Right lobe of liver (tissue), 6 donors: Measurements from ENCODE around the gene PTCHD1. TPM values are rescaled to one million over a fixed set of nuclear protein-coding genes. Genes with fewer than 3 reads are reported as not detected.

Experiments used
- ATAC-seq, 4 donors: fragments of 200-7000 bp; cut with Tn5 transposase; one replicate each; pipeline ENCODE4 v1.9.1; 2020; ENCODE audit warnings: mild to moderate bottlenecking in 4 of 4, moderate library complexity in 4 of 4
- DNase-seq, 3 donors: peaks; one replicate each; pipeline ENCODE4 v3.0.0-alpha.2; 2020
- H3K27ac ChIP-seq, 3 donors: fragments of 200-600 bp; one replicate each; pipeline ENCODE4 v1.8.0; 2022
- H3K27me3 ChIP-seq, 2 donors: fragments of 200-600 bp; one replicate each; pipeline ENCODE4 v1.8.0; 2022
- H3K36me3 ChIP-seq, 4 donors: fragments of 200-600 bp; sonication (generic) in 1 of 4; one replicate each; pipeline versions ENCODE4 v1.5.1 to v1.8.0; 2017 to 2022; ENCODE audit warnings: control low read depth in 1 of 4
- H3K4me1 ChIP-seq, 4 donors: fragments of 200-600 bp; sonication (generic) in 1 of 4; one replicate each; pipeline versions ENCODE4 v1.5.1 to v1.8.0; 2017 to 2022; ENCODE audit warnings: control low read depth in 1 of 4
- H3K4me3 ChIP-seq, 3 donors: fragments of 200-600 bp; one replicate each; pipeline ENCODE4 v1.8.0; 2022
- H3K9me3 ChIP-seq, 4 donors: fragments of 200-600 bp; sonication (generic) in 1 of 4; one replicate each; pipeline versions ENCODE4 v1.5.1 to v1.8.0; 2017 to 2022; ENCODE audit warnings: control low read depth in 1 of 4
- POLR2A ChIP-seq: fragments of 450-650 bp; IDR thresholded peaks from one replicate; pipeline ENCODE4 v1.6.1; 2017; ENCODE audit warnings: antibody characterized with exemption, mild to moderate bottlenecking
- WGBS: methylation state at CpG from one replicate; pipeline ENCODE4 v1.1.6; 2018; ENCODE audit warnings: low coverage, low lambda C conversion rate; ENCODE audit not compliant: insufficient coverage; ENCODE audit errors: missing lambda C conversion rate; 5-methylcytosine and 5-hydroxymethylcytosine counted together
- intact Hi-C, 2 donors: fragments of 100-400 bp; cut with DNase I; formaldehyde crosslinking; loops; one replicate each; pipeline versions ENCODE4 v1.11.2 to v1.14.1; 2022
- long read RNA-seq: library from polyadenylated mRNA; unstranded; transcript quantifications from one replicate; pipeline ENCODE4 v2.0.0, GENCODE V29; 2019
- total RNA-seq, 6 experiments: library from RNA; depleted of rRNA in 2 of 6; stranded (reverse); fragments of >200 nt in 2 of 6; fragmentation: NEBNext Ultra II Directional in 3 of 6; extraction: Animal tissue kit (Norgen Biotek cat#: 25700) in 3 of 6; gene quantifications; one replicate each; pipeline versions ENCODE4 v1.1.0 to v1.2.4, GENCODE V29; 2016 to 2023
- TF ChIP-seq, protein P1 (sequence below), 4 donors: fragments of 200-600 bp in 3 of 4; fragments of 450-650 bp in 1 of 4; IDR thresholded peaks; one replicate each; pipeline versions ENCODE4 v1.5.1 to v1.8.0; 2016 to 2022; ENCODE audit warnings: antibody characterized with exemption in 4 of 4, mild to moderate bottlenecking in 2 of 4
- donor health status: DM: no; HTN: yes; CAD: no.
- donor health status: DM: no; HTN: no; CAD: no.
- donor health status: DM: no; HTN: no; CAD: no.
- donor health status: DM: no; HTN: yes; CAD: no.
- donor health status: DM: no; HTN: yes; CAD: no.

PTCHD1 gene
- total RNA-seq, result under 1 TPM in 2 of 6 experiments, not detected in 4; under 0.01 to 0.02 TPM
- long read RNA-seq, result 0 reads

DNA sequence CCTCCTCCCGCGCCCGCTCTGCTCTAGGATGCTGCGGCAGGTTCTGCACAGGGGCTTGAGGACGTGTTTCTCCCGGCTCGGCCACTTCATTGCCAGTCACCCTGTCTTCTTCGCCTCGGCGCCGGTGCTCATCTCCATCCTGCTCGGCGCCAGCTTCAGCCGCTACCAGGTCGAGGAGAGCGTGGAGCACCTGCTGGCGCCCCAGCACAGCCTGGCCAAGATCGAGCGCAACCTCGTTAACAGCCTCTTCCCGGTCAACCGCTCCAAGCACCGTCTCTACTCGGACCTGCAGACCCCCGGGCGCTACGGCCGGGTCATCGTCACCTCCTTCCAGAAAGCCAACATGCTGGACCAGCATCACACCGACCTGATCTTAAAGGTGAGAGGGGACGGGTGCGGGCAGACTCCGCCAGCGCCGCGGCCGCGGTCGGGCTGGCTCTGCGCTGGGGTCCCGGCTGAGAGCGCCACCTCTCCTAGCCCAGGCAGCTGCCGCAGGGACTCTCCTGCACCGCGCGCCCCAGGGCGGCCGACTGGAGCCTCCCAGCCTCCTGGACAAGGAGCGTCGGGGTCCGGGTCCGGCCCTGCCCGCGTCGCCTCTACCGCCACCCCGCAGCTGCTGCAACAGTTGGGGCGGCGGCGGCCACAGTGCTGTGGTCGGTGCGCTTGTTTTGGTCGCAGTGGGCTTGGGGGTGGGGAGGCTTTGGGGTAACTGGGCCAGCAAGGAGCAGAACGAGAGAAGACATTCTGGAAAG lies at the start of gene PTCHD1:
Gene PTCHD1, plus strand, starts transcription at position 2 of the 752 bp plus-strand sequence. Its CDS starts 27 bp downstream, at position 29.
- peaks cover 0 to 16% of the 10 kb centered on the region in 2 donors for H3K27me3 ChIP-seq
- no peak within 1 kb of the TSS for H3K27ac ChIP-seq
- peak in 1 of 3 donors; percentile 45 for DNase-seq
- TF ChIP-seq POLR2A, result no peak
- TF ChIP-seq, protein P1, sequence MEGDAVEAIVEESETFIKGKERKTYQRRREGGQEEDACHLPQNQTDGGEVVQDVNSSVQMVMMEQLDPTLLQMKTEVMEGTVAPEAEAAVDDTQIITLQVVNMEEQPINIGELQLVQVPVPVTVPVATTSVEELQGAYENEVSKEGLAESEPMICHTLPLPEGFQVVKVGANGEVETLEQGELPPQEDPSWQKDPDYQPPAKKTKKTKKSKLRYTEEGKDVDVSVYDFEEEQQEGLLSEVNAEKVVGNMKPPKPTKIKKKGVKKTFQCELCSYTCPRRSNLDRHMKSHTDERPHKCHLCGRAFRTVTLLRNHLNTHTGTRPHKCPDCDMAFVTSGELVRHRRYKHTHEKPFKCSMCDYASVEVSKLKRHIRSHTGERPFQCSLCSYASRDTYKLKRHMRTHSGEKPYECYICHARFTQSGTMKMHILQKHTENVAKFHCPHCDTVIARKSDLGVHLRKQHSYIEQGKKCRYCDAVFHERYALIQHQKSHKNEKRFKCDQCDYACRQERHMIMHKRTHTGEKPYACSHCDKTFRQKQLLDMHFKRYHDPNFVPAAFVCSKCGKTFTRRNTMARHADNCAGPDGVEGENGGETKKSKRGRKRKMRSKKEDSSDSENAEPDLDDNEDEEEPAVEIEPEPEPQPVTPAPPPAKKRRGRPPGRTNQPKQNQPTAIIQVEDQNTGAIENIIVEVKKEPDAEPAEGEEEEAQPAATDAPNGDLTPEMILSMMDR (IDR thresholded peaks at IDR 0.05), result no peak
- H3K9me3 ChIP-seq, result no peaks in the 10 kb centered on the region
- intact Hi-C loops, result no loop called here
- ATAC-seq, result peak in 1 of 4 donors; percentile 31
- WGBS, result 14% methylated on average over 12 of the region's 64 CpGs
- H3K36me3 ChIP-seq, result no peaks in the 10 kb centered on the region
- H3K4me1 ChIP-seq, result no peaks in the 10 kb centered on the region
- H3K4me3 ChIP-seq, result peak within 1 kb of the TSS in 1 of 3 donors; percentile 9

DNA sequence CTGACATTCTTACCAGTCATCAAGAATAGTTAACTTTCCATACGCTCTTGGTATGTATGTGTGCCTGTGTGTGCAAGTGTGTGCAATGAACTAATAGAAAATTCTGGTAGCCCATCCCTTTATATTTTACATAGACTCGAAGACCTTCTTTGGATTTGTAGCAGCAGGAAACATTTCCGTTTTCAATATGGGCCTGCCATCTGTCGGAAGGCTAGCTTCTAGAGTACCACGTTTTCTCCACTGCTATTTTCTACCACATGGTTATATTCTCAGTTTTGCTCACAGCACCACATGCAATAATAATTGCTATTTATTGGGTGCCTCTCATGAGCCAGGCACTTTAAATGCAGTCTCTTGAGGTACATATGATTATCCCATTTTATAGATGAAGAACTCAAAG lies 47.9 kb upstream of the PTCHD1 start:
- H3K9me3 ChIP-seq, result no peaks in the 10 kb centered on the region
- ATAC-seq, result no peak
- no peak for TF ChIP-seq POLR2A
- TF ChIP-seq, protein P1 (IDR thresholded peaks at IDR 0.05), result no peak
- WGBS, result 62% methylated on average over 5 of the region's 5 CpGs
- H3K27ac ChIP-seq, result no peak overlapping the region
- no peak overlapping the region for H3K4me3 ChIP-seq
- DNase-seq, result no peak
- no peaks in the 10 kb centered on the region for H3K36me3 ChIP-seq
- H3K27me3 ChIP-seq, result no peaks in the 10 kb centered on the region
- no peaks in the 10 kb centered on the region for H3K4me1 ChIP-seq
- intact Hi-C loops, result no loop called here

DNA sequence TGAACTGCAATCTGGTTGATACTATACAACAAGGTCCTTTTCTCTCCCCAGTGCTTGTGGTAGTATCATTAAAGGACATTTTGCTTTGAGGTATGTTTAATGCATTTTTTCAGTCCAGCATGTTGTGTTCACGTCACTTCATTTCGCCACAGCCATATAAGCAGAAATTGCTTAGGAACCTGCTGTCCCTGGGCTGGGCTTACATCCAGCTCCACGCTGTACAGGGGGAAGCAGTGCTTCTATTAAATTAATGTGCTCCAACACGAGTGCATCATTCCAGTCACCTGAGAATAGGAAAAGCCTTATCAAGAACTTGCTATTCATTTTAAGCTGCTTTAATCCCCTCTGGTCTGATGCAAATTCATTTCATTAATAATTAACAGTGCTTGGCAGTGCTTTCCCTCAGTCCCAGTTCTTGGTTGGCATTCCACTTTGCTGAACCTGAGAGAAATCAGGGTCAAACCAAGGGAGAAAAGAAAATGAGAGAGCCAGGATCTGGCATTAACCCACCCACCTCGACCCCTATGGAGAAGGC lies 47.4 kb upstream of the PTCHD1 start:
- H3K27ac ChIP-seq, result no peak overlapping the region
- ATAC-seq (peak in 3 of 4 donors; percentile 37 to 63 (median 45)), DNase-seq (no peak)
- H3K36me3 ChIP-seq, result no peaks in the 10 kb centered on the region
- whole genome bisulfite sequencing, result 54% methylated on average over 5 of the region's 5 CpGs
- no peaks in the 10 kb centered on the region for H3K4me1 ChIP-seq
- no peak overlapping the region for H3K4me3 ChIP-seq
- intact Hi-C loops, result no loop called here
- H3K27me3 ChIP-seq, result no peaks in the 10 kb centered on the region
- TF ChIP-seq POLR2A, result no peak
- TF ChIP-seq, protein P1 (IDR thresholded peaks at IDR 0.05), result no peak
- no peaks in the 10 kb centered on the region for H3K9me3 ChIP-seq

DNA sequence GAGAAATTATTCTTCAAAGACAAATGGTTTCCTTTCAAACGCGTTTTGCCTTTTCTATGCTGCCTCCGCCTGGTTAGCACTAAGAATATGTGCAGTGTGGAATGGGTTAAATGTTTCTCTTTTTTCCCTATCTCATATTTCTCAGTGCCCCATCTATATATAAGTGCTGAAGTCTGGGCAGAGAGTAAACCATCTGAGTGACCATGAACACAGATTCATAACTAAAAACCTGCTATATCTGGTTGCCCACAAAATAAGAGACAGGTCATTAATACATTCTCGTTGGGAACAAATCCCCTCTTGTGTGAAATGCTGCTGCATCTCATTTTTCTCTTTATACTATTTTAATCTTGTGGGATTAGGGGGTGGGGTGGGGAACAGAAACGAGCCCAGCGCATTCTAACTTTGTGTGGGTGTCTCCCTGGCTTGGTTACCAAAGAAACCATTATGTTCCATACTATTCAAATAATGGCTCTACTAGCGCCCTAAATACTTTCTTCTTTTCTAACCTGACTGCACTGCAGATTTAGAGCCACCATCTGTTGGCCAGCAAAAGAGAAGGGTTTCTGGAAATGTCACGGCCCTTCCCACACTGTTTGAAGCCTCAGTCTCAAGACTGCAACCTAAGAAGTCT lies 42.2 kb upstream of the PTCHD1 start:
- Histone ChIP-seq H3K27me3 (no peaks in the 10 kb centered on the region), H3K27ac (no peak overlapping the region), H3K9me3 (no peaks in the 10 kb centered on the region), H3K36me3 (no peaks in the 10 kb centered on the region), H3K4me1 (no peaks in the 10 kb centered on the region), H3K4me3 (no peak overlapping the region)
- 47% methylated on average over 8 of the region's 8 CpGs for WGBS
- TF ChIP-seq, protein P1 (IDR thresholded peaks at IDR 0.05), result no peak
- no peak for TF ChIP-seq POLR2A
- DNase-seq (no peak), ATAC-seq (no peak)
- intact Hi-C loops, result no loop called here
